Iris pigment epithelial cell (primary cell): Measurements from ENCODE around the gene ZNF236.
A peak's percentile ranks its signal among the peaks of the same experiment; 100 is the strongest.

Experiments
- DNase-seq: peaks from one replicate; pipeline ENCODE4 v3.0.0-alpha.2; 2011; ENCODE audit warnings: low read depth

The ZNF236 gene

GRCh38 chr18:76973520-76974266 lies 151.3 kb downstream of the ZNF236 start:
- no peak for DNase-seq

GRCh38 chr18:76974386-76974785 lies 152.0 kb downstream of the ZNF236 start:
- DNase-seq, result no peak

- no peak for DNase-seq
Observed at GRCh38 chr18:76975577-76976110, 153.3 kb downstream of the ZNF236 start.

GRCh38 chr18:76977108-76977621 lies 154.8 kb downstream of the ZNF236 start:
- no peak for DNase-seq

GRCh38 chr18:76977684-76978232 lies 155.4 kb downstream of the ZNF236 start:
- no peak for DNase-seq

GRCh38 chr18:76978616-76979015 lies 156.3 kb downstream of the ZNF236 start:
- DNase-seq, result no peak

GRCh38 chr18:76979111-76979751 lies 156.9 kb downstream of the ZNF236 start:
- no peak for DNase-seq

- no peak for DNase-seq
Observed at GRCh38 chr18:76979906-76980305, 157.5 kb downstream of the ZNF236 start.

- no peak for DNase-seq
Observed at GRCh38 chr18:76980663-76981395, 158.5 kb downstream of the ZNF236 start.

- no peak for DNase-seq
Observed at GRCh38 chr18:76981396-76981968, 159.1 kb downstream of the ZNF236 start.

- DNase-seq, result no peak
Observed at GRCh38 chr18:76982038-76982437, 159.7 kb downstream of the ZNF236 start.

- peak; percentile 74 for DNase-seq
Observed at GRCh38 chr18:76982841-76983583, 160.7 kb downstream of the ZNF236 start.

GRCh38 chr18:76983613-76984051 lies 161.3 kb downstream of the ZNF236 start:
- DNase-seq, result no peak

GRCh38 chr18:76984193-76985155 lies 162.1 kb downstream of the ZNF236 start:
- no peak for DNase-seq

- DNase-seq, result no peak
Observed at GRCh38 chr18:76985156-76985950, 163.0 kb downstream of the ZNF236 start.

GRCh38 chr18:76985951-76986236 lies 163.5 kb downstream of the ZNF236 start:
- no peak for DNase-seq

GRCh38 chr18:76986406-76986805 lies 164.0 kb downstream of the ZNF236 start:
- DNase-seq, result no peak

GRCh38 chr18:76988031-76988826 lies 165.9 kb downstream of the ZNF236 start:
- no peak for DNase-seq
